B cell (primary cell): ENCODE results near the gene ATP9A.

Experiments used
- CTCF ChIP-seq: fragments of 200-600 bp; IDR thresholded peaks from one replicate; pipeline ENCODE4 v1.8.0; 2022; ENCODE audit warnings: antibody characterized with exemption, mild to moderate bottlenecking
- EZH2 ChIP-seq: IDR thresholded peaks from 2 replicates; pipeline ENCODE4 v1.6.1; 2012; ENCODE audit warnings: borderline replicate concordance, low read depth, mild to moderate bottlenecking, moderate library complexity, low read length; ENCODE audit not compliant: insufficient read depth, poor library complexity, severe bottlenecking

DNA sequence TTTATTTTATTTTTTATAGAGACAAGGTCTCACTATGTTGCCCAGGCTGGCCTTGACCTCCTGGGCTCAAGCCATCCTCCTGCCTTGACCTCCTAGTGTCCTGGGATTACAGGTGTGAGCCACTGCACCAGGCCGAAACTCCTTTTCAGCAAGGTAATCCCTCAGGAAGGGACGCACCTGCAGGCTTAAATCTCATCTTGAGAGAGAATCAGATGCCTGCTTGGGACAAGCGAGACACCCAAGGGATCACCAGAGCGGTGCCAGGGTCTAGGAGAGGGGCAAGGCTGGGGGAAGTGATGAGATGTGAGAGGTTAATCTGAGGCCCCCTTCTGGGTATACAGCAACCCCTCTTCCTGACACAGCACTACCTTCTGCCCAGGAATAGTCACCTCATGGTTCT, 4.0 kb upstream of the ATP9A start:
- no peak for TF ChIP-seq CTCF
- no peak for TF ChIP-seq EZH2
